Stimulated activated CD8-positive, alpha-beta memory T cell treated with anti-CD3 and anti-CD28 coated beads, Interleukin-15, amount 100 ng/mL, for 24 hours (primary cell): ENCODE data around the gene KIAA2012.

ENCODE experiments used
- DNase-seq: peaks from one replicate; pipeline ENCODE4 v3.0.0-alpha.2; 2020; ENCODE audit warnings: low read depth

KIAA2012 gene

GRCh38 chr2:202043475-202043874 is 29.6 kb upstream of the KIAA2012 start:
- no peak for DNase-seq

GRCh38 chr2:202044777-202045176 is 28.3 kb upstream of the KIAA2012 start:
- no peak for DNase-seq

- no peak for DNase-seq
These were observed 26.5 kb upstream of the KIAA2012 start for GRCh38 chr2:202046572-202046971.

GRCh38 chr2:202049092-202049728 is 23.8 kb upstream of the KIAA2012 start:
- no peak for DNase-seq

GRCh38 chr2:202049840-202050239 is 23.2 kb upstream of the KIAA2012 start:
- no peak for DNase-seq

- no peak for DNase-seq
These were observed 22.4 kb upstream of the KIAA2012 start for GRCh38 chr2:202050652-202051051.

- no peak for DNase-seq
These were observed 21.4 kb upstream of the KIAA2012 start for GRCh38 chr2:202051499-202052161.

GRCh38 chr2:202052235-202052634 is 20.8 kb upstream of the KIAA2012 start:
- DNase-seq: no peak

- DNase-seq: no peak
These were observed 18.4 kb upstream of the KIAA2012 start for GRCh38 chr2:202054679-202055078.

GRCh38 chr2:202056611-202057010 is 16.4 kb upstream of the KIAA2012 start:
- no peak for DNase-seq

GRCh38 chr2:202060218-202060617 is 12.8 kb upstream of the KIAA2012 start:
- no peak for DNase-seq

GRCh38 chr2:202061695-202062094 is 11.4 kb upstream of the KIAA2012 start:
- DNase-seq: no peak

GRCh38 chr2:202064171-202064880 is 8.7 kb upstream of the KIAA2012 start:
- DNase-seq: no peak

GRCh38 chr2:202064881-202065230 is 8.2 kb upstream of the KIAA2012 start:
- no peak for DNase-seq

GRCh38 chr2:202065876-202066275 is 7.2 kb upstream of the KIAA2012 start:
- no peak for DNase-seq

- no peak for DNase-seq
These were observed 6.2 kb upstream of the KIAA2012 start for GRCh38 chr2:202066875-202067274.

GRCh38 chr2:202067589-202067988 is 5.5 kb upstream of the KIAA2012 start:
- no peak for DNase-seq

- no peak for DNase-seq
These were observed 3.6 kb upstream of the KIAA2012 start for GRCh38 chr2:202069170-202070067.

- no peak for DNase-seq
These were observed 1.9 kb upstream of the KIAA2012 start for GRCh38 chr2:202071107-202071506.

- no peak for DNase-seq
These were observed 829 bp upstream of the KIAA2012 start for GRCh38 chr2:202072226-202072625.

GRCh38 chr2:202074324-202074723 is 1.3 kb downstream of the KIAA2012 start:
- no peak for DNase-seq

- no peak for DNase-seq
These were observed 6.3 kb downstream of the KIAA2012 start for GRCh38 chr2:202079310-202079709.
